ENCODE results near the gene KRT6C.
"Not testable (repeated sequence)": the region's sequence is repeated elsewhere in the genome, so short reads cannot be mapped to it uniquely, and the experiment has no call there.

Gene KRT6C

GRCh38 chr12:52473768-52474167 is at the start of gene KRT6C:
KRT6C (minus strand) TSS chr12:52473805; CDS start chr12:52473737, 68 bp downstream.
- DNase-seq (ENCODE audit: low read depth), result no peak

- DNase-seq (ENCODE audit: low read depth), result no peak
Observed at GRCh38 chr12:52522346-52523011, 48.9 kb upstream of the KRT6C start.

- no peak for DNase-seq (ENCODE audit: low read depth)
Observed at GRCh38 chr12:52521568-52522266, 48.1 kb upstream of the KRT6C start.

GRCh38 chr12:52521175-52521567 is 47.6 kb upstream of the KRT6C start:
- DNase-seq (ENCODE audit: low read depth), result no peak

GRCh38 chr12:52519826-52520662 is 46.4 kb upstream of the KRT6C start, which contains the start of gene KRT5:
KRT5 (minus strand) TSS chr12:52520394; CDS start chr12:52520296, 98 bp downstream.
- no peak for DNase-seq (ENCODE audit: low read depth)

GRCh38 chr12:52519387-52519703 is 45.7 kb upstream of the KRT6C start:
- no peak for DNase-seq (ENCODE audit: low read depth)

- DNase-seq (ENCODE audit: low read depth), result no peak
Observed at GRCh38 chr12:52518574-52519386, 45.2 kb upstream of the KRT6C start.

GRCh38 chr12:52517888-52518287 is 44.3 kb upstream of the KRT6C start:
- no peak for DNase-seq (ENCODE audit: low read depth)

- DNase-seq (ENCODE audit: low read depth), result no peak
Observed at GRCh38 chr12:52517005-52517835, 43.6 kb upstream of the KRT6C start.

GRCh38 chr12:52515927-52516831 is 42.6 kb upstream of the KRT6C start:
- no peak for DNase-seq (ENCODE audit: low read depth)

- DNase-seq (ENCODE audit: low read depth), result no peak
Observed at GRCh38 chr12:52515319-52515646, 41.7 kb upstream of the KRT6C start.

GRCh38 chr12:52514471-52515318 is 41.1 kb upstream of the KRT6C start:
- no peak for DNase-seq (ENCODE audit: low read depth)

GRCh38 chr12:52513736-52514135 is 40.1 kb upstream of the KRT6C start:
- no peak for DNase-seq (ENCODE audit: low read depth)

GRCh38 chr12:52508211-52508610 is 34.6 kb upstream of the KRT6C start:
- no peak for DNase-seq (ENCODE audit: low read depth)

- DNase-seq (ENCODE audit: low read depth), result no peak
Observed at GRCh38 chr12:52506858-52507715, 33.5 kb upstream of the KRT6C start.

GRCh38 chr12:52502877-52503276 is 29.3 kb upstream of the KRT6C start:
- DNase-seq (ENCODE audit: low read depth), result no peak

GRCh38 chr12:52501490-52501889 is 27.9 kb upstream of the KRT6C start:
- DNase-seq (ENCODE audit: low read depth), result no peak

- not testable (repeated sequence) for DNase-seq (ENCODE audit: low read depth)
Observed at GRCh38 chr12:52500574-52500973, 27.0 kb upstream of the KRT6C start.

All from activated gamma-delta T cell treated with anti-CD3 and anti-CD28 coated beads, Interleukin-2, amount 50 U/mL, for 16 hours (primary cell).